HG02763 (cell line): ENCODE results near the gene MUSK.
"Not testable (repeated sequence)": the region's sequence is repeated elsewhere in the genome, so short reads cannot be mapped to it uniquely, and the experiment has no call there.

Experiments
- ATAC-seq: cut with Tn5 transposase; IDR thresholded peaks from one replicate; pipeline ENCODE4 v1.9.1; 2021; ENCODE audit warnings: mild to moderate bottlenecking, moderate library complexity; ENCODE audit not compliant: unreplicated experiment

MUSK gene

GRCh38 chr9:110755179-110755578 lies 86.6 kb downstream of the MUSK start:
- ATAC-seq: no peak

GRCh38 chr9:110758201-110758600 lies 89.6 kb downstream of the MUSK start:
- no peak for ATAC-seq

- ATAC-seq: no peak
Measured at GRCh38 chr9:110762783-110763182, 94.2 kb downstream of the MUSK start.

GRCh38 chr9:110763568-110763967 lies 95.0 kb downstream of the MUSK start:
- no peak for ATAC-seq

GRCh38 chr9:110764006-110764405 lies 95.4 kb downstream of the MUSK start:
- no peak for ATAC-seq

DNA sequence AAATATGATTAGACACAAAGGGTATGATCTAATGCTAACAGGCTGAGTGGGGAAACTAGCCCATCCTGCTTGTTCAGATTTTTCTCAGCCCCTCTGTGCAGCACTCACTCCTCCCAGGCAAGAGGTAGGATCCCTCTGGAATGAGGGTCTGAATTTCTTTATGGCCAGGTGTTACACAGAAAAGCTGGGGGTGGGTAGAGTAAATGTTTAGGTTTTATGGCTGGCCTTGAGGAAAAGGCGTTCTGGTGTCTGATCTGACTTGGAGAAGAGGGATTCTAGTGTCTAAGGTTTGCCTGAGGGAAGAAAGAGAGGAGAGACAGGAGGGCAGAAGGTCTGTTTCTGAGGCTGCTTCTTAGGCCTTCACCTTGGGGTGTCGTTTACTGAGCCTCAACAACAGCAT lies 97.3 kb downstream of the MUSK start:
- ATAC-seq: no peak

DNA sequence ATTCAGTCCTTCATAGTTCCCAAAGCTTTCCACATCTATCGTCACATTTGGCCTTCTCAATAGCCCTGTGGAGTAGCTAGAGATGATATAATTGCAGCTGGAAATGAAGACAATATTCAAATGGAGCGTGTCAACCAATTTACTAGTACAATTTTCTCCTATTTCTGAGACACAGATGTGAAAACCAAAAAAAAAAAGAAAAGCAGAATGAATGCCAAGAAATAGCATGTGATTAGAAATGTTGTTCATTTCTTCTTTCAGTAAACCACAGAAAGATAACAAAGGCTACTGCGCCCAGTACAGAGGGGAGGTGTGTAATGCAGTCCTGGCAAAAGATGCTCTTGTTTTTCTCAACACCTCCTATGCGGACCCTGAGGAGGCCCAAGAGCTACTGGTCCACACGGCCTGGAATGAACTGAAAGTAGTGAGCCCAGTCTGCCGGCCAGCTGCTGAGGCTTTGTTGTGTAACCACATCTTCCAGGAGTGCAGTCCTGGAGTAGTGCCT lies 99.0 kb downstream of the MUSK start:
- ATAC-seq: no peak

DNA sequence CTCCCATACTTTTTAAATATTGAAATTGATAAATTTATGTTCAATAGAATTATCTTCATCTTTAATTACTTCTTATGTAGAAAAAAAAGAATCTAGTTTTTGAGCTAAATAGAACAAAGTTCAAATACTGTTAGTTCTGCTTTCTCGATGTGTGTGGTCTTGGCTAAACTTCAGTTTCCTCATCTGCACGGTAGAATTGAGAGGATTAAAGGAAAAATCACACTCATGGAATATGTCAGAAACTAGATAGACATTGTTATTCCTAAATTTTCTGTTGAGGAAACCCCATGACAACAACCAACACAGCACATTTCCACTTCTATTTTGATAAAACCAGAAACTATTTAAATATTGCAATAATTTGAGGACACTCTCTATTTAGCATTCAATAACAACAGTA lies 100.3 kb downstream of the MUSK start:
- ATAC-seq: no peak

DNA sequence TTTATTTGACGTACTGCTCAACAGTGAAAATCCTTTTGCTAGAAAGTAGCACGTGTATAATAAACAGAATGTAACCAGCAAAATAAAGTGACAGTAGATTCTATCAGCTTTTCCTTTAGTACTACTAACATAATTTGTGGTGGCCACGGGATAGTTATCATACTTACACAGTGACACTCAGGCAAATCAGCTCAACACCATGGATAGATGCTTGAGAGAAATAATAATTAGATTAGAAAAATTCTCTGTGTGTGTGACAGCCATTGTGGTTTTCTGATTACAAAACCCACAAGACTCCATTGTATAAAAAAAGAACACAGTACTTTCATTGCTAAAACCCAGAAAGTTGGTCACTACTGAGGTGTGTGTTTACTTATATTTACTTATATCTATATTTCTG lies 101.1 kb downstream of the MUSK start:
- no peak for ATAC-seq

- no peak for ATAC-seq
Measured at GRCh38 chr9:110775724-110776123, 107.1 kb downstream of the MUSK start.

DNA sequence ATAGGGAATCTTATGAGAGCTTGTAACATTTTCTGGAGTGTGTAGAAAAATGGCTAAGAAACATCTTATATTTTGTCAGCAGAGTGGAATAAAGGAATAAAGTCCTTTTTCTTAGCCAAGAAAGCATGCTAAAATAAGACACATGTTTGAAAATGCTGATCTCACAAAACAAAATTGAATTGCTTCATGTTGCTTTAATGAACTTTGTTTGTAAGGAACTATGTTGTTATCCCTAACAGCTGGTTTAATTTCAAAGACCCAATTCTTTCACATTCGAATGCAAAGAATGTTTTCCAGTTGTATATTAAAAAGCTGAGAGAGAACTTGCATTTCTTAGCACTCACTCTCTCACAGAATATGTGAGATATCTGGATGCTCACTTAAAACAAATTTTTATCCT lies 107.6 kb downstream of the MUSK start:
- no peak for ATAC-seq

- no peak for ATAC-seq
Measured at GRCh38 chr9:110777196-110777875, 108.7 kb downstream of the MUSK start.

GRCh38 chr9:110777876-110778215 lies 109.3 kb downstream of the MUSK start:
- ATAC-seq: no peak

DNA sequence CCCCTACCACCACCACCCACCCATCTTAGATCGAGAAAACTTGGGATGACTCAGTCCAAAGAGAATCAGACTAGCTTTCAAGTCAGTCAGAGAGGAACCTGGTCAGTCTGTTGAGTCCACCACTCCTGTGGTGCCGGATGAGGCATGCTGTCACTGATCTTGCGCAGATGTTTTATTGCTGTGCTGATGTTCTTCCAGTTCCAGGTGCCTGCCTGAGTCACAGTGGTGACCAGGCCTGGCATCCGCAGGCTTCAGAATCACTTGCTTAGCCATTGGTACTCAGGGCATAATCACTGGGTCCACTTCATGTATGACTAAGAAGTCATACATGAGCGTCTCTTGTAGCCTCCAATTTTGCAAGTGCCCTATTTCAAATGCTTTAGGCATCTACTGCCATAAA lies 114.1 kb downstream of the MUSK start:
- ATAC-seq: no peak

GRCh38 chr9:110784309-110784708 lies 115.7 kb downstream of the MUSK start:
- ATAC-seq: no peak

DNA sequence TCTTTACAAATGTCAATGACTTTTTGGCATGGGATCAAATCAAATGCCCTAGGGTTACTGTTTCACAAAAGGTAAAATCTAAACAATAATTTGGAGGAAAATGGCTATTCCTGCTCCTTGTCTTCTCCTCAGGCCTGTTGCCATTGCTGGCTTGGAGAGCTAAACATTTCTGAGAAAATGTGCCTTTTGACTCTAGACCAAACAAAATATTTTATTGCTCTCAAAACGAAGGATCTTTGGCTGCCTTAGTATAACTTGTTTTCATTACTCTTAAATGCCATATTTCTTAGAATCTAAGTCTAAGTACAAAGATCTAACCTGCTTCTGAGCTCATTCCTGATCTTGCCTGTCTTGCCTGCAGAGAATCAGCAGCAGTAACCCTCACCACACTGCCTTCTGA lies 116.6 kb downstream of the MUSK start:
- ATAC-seq: no peak

DNA sequence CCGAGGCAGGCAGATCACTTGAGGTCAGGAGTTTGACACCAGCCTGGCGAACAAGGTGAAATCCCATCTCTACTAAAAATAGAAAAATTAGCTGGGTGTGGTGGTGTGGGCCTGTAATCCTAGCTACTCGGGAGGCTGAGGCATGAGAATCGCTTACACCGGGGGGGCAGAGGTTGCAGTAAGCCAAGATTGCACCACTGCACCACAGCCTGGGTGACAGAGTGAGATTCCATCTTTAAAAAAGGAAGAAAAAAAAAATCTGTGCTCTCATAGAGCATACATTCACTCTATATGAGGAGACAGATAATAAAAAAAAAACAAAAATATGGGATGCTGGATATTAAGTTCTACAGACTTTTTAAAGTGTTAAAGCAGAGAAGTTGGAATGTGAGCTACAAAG lies 119.8 kb downstream of the MUSK start:
- ATAC-seq: not testable (repeated sequence)

- ATAC-seq: no peak
Measured at GRCh38 chr9:110788871-110789270, 120.3 kb downstream of the MUSK start.

DNA sequence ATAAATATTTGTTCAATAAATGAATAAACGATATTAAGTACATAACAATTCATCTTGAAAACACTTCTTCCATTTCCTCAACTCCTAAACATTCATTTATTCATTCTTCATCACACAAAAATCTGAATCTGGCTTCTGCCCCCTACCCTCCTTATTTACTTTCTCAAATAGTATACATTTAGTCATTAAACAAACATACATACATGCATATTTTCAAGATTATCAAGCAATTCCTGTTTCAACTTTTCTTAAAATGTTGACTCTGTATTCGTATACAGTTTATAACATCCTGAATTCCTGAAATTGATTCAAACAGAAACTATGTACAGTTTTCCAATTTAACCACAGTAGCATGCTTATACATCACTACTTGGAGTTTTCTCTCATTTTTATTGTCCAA lies 129.0 kb downstream of the MUSK start:
- no peak for ATAC-seq

GRCh38 chr9:110799396-110799795 lies 130.8 kb downstream of the MUSK start:
- ATAC-seq: no peak

DNA sequence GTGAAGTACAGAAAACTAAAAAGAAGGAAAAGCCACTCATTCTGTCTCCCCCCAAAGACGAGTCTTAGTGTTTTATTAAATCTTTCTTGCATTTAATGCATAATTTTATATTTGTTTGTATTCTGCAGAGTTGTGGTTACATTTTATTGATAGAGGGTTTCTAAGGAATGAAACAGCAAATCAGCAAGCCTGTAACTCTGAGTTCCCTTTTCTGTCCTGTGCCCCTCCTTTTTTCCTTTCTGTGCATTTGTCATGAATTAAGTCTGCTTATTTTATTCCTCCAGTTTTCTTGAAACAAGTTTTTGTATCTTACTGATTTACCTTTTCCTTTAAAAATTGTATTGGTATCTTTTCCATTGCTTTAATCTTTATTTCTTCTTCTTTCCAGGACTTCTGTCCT lies 132.8 kb downstream of the MUSK start:
- no peak for ATAC-seq

GRCh38 chr9:110802416-110803035 lies 133.9 kb downstream of the MUSK start:
- ATAC-seq: no peak
